ENCODE measurements around the gene BLTP2. TPM values are rescaled to one million over a fixed set of nuclear protein-coding genes. Genes with fewer than 3 reads are reported as not detected.

BLTP2 gene
- total RNA-seq, 4 donors from 2014 or later = 139 to 175 (median 167) TPM

DNA sequence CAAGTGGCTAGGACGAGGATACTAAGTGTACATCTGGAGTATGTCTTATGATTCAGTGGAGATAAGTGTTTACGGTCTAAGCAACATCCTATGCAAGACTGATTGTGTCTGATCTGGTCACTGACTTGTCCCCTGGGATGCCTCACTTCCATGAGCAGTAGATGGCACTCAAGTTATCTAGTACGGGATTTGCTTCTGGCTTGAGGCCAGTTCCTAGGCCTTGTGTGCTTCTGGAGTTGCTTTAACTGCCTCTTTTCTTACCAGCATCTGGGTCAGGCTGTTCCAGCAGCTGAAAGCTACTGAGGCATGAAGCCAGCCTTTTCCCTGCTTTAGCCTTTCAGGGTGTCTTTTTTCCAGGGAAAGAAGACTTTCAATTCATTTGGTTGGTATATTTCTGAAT is 40.0 kb upstream of the BLTP2 start:
- H3K36me3 ChIP-seq = peaks cover 0 to 99% (median 3%) of the 10 kb centered on the region in 3 donors
- no peaks in the 10 kb centered on the region for H3K9me3 ChIP-seq
- TF ChIP-seq POLR2A (IDR thresholded peaks at IDR 0.05) (no peak), CTCF (IDR thresholded peaks at IDR 0.05) (peak in 4 of 6 experiments; percentile 10 to 69 (median 60))
- H3K4me1 ChIP-seq = no peaks in the 10 kb centered on the region
- no peak overlapping the region for H3K4me3 ChIP-seq
- H3K27me3 ChIP-seq = no peaks in the 10 kb centered on the region
- DNase-seq = peak in 2 of 3 donors; percentile 48 to 75
- H3K27ac ChIP-seq = no peak overlapping the region

DNA sequence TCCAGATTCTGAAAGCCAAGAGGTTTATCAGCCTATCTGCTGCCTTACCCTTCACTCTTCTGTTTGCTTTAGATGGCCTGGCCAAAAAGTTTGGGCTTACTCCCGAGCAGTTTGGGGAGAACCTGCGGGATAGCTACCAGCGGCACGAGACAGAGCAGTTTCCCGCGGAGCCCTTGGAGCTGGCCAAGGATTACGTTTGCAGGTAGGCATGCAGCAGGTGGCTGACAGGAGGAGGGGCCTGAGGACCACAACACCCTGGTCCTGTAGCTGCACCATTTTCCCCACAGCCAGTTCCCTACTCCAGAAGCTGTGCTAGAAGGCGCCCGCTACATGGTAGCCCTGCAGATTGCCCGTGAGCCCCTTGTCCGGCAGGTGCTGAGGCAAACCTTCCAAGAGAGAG is 37.7 kb upstream of the BLTP2 start:
- Histone ChIP-seq H3K36me3 (peaks cover 0 to 99% (median 8%) of the 10 kb centered on the region in 3 donors), H3K9me3 (no peaks in the 10 kb centered on the region), H3K4me1 (no peaks in the 10 kb centered on the region), H3K27ac (no peak overlapping the region), H3K27me3 (no peaks in the 10 kb centered on the region), H3K4me3 (no peak overlapping the region)
- no peak for TF ChIP-seq POLR2A (IDR thresholded peaks at IDR 0.05)
- TF ChIP-seq CTCF (IDR thresholded peaks at IDR 0.05) = no peak
- peak in 1 of 3 donors; percentile 42 for DNase-seq

GRCh38 chr17:28675980-28676379 is 31.0 kb upstream of the BLTP2 start:
- Histone ChIP-seq H3K9me3 (no peaks in the 10 kb centered on the region), H3K36me3 (peaks cover 0 to 99% (median 8%) of the 10 kb centered on the region in 3 donors), H3K4me3 (no peak overlapping the region), H3K4me1 (no peaks in the 10 kb centered on the region), H3K27ac (no peak overlapping the region), H3K27me3 (no peaks in the 10 kb centered on the region)
- TF ChIP-seq CTCF (IDR thresholded peaks at IDR 0.05) (peak in 4 of 6 experiments; percentile 21 to 62 (median 56)), POLR2A (IDR thresholded peaks at IDR 0.05) (no peak)
- peak in 1 of 3 donors; percentile 53 for DNase-seq

DNA sequence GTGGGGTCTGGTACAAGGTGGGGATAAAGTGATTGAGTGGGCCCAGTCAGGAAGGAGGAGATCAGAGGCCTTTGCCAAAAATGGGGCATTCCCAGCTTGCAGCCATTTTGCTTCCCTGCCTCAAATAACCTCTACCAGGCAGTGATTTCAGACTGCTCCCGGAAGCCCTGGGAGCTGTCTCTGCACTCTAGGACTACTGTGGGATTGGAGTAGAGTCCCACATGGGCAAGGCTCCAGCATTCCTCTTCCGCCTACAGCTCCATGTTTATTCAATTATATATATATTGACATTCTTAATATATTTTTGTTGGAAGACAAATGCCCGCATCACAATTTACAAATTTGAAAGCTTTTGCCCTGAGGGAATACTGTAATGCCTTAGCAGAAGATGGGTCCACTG is 30.5 kb upstream of the BLTP2 start:
- H3K4me1 ChIP-seq = no peaks in the 10 kb centered on the region
- no peaks in the 10 kb centered on the region for H3K9me3 ChIP-seq
- no peaks in the 10 kb centered on the region for H3K27me3 ChIP-seq
- no peak overlapping the region for H3K4me3 ChIP-seq
- TF ChIP-seq POLR2A (IDR thresholded peaks at IDR 0.05) (no peak), CTCF (IDR thresholded peaks at IDR 0.05) (no peak)
- H3K36me3 ChIP-seq = peaks cover 0 to 99% (median 8%) of the 10 kb centered on the region in 3 donors
- H3K27ac ChIP-seq = no peak overlapping the region
- DNase-seq = peak in 1 of 3 donors; percentile 16

GRCh38 chr17:28669918-28670317 is 25.0 kb upstream of the BLTP2 start:
- DNase-seq = no peak
- no peak for TF ChIP-seq CTCF (IDR thresholded peaks at IDR 0.05)
- TF ChIP-seq POLR2A (IDR thresholded peaks at IDR 0.05) = no peak
- peaks cover 0 to 66% (median 3%) of the 10 kb centered on the region in 3 donors for H3K36me3 ChIP-seq
- no peak overlapping the region for H3K27ac ChIP-seq
- H3K4me1 ChIP-seq = no peaks in the 10 kb centered on the region
- no peak overlapping the region for H3K4me3 ChIP-seq
- H3K9me3 ChIP-seq = no peaks in the 10 kb centered on the region
- no peaks in the 10 kb centered on the region for H3K27me3 ChIP-seq

DNA sequence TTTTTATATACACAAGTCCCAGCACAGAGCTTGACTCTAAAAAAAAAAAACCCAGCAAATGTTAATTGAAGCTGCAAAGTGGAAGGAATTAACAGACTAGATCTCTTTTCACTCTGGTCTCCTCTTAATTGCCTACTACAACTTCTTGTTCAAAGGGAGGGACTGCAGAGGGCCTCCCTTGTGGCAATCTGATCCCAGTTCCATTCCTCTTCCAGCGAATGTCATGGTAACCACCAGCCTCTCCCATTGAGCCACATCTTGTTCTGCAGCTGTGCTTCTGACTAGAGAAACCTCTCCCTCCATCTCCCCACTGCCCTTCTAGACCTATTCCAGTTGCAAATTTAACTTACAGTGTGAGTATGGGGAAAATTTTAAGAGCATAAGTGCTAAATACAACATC is 22.9 kb upstream of the BLTP2 start:
- Histone ChIP-seq H3K27me3 (no peaks in the 10 kb centered on the region), H3K27ac (no peak overlapping the region), H3K4me3 (no peak overlapping the region), H3K9me3 (no peaks in the 10 kb centered on the region), H3K36me3 (peaks cover 0 to 45% (median 0%) of the 10 kb centered on the region in 3 donors), H3K4me1 (peaks cover 0 to 20% (median 2%) of the 10 kb centered on the region in 4 donors)
- DNase-seq = peak in 1 of 3 donors; percentile 3
- TF ChIP-seq CTCF (IDR thresholded peaks at IDR 0.05) (no peak), POLR2A (IDR thresholded peaks at IDR 0.05) (no peak)
